ENCODE data around the gene UQCC5. TPM values are rescaled to one million over a fixed set of nuclear protein-coding genes. Genes with fewer than 3 reads are reported as not detected.

The UQCC5 gene
- total RNA-seq, 4 donors from 2014 or later: 1.7 to 7.7 (median 4.1) TPM

GRCh38 chr3:52509753-52510328 lies 26.6 kb upstream of the UQCC5 start:
- Histone ChIP-seq H3K27ac (no peak overlapping the region), H3K27me3 (no peaks in the 10 kb centered on the region), H3K36me3 (no peaks in the 10 kb centered on the region), H3K9me3 (no peaks in the 10 kb centered on the region), H3K4me3 (no peak overlapping the region), H3K4me1 (no peaks in the 10 kb centered on the region)
- DNase-seq: no peak
- no peak for TF ChIP-seq POLR2A (IDR thresholded peaks at IDR 0.05)
- TF ChIP-seq CTCF (IDR thresholded peaks at IDR 0.05): no peak

DNA sequence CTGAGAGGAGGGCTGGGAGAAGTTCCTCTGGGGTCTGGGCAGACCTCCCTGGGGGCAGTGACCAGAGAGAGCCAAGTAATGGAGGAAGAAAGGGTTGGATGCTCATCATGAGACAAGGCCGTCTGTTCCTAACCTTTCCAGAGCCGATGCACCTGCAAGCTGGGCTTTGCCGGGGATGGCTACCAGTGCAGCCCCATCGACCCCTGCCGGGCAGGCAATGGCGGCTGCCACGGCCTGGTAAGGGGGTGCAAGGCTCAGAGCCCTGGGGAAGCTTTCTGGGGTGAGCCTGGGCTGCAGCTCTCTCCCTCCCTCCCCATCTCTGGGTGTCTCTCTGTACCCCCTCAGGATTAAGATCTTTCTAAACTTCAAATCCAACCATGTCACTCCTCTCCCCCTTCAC lies 24.9 kb upstream of the UQCC5 start:
- Histone ChIP-seq H3K36me3 (no peaks in the 10 kb centered on the region), H3K27ac (no peak overlapping the region), H3K4me1 (no peaks in the 10 kb centered on the region), H3K4me3 (no peak overlapping the region), H3K9me3 (no peaks in the 10 kb centered on the region), H3K27me3 (no peaks in the 10 kb centered on the region)
- no peak for DNase-seq
- TF ChIP-seq CTCF (IDR thresholded peaks at IDR 0.05): no peak
- no peak for TF ChIP-seq POLR2A (IDR thresholded peaks at IDR 0.05)

DNA sequence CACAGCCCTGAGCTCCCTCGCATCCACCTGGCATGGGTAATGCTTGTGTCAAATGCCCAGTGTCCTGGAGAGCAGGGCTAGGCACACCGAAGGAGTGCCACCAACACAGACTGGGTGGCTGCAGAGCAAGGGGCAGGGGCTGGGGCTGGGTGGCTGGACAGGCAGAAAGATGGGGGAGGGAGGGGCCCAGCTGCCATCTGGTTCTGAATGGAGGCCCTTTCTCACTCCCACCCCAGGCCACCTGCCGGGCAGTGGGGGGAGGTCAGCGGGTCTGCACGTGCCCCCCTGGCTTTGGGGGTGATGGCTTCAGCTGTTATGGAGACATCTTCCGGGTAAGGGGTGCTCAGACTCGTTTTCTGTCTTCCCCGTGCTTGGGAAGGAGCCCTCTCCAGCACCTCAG lies 24.3 kb upstream of the UQCC5 start:
- H3K36me3 ChIP-seq: no peaks in the 10 kb centered on the region
- no peaks in the 10 kb centered on the region for H3K27me3 ChIP-seq
- no peak overlapping the region for H3K4me3 ChIP-seq
- no peaks in the 10 kb centered on the region for H3K4me1 ChIP-seq
- no peak overlapping the region for H3K27ac ChIP-seq
- TF ChIP-seq POLR2A (IDR thresholded peaks at IDR 0.05) (no peak), CTCF (IDR thresholded peaks at IDR 0.05) (no peak)
- H3K9me3 ChIP-seq: no peaks in the 10 kb centered on the region
- DNase-seq: no peak

DNA sequence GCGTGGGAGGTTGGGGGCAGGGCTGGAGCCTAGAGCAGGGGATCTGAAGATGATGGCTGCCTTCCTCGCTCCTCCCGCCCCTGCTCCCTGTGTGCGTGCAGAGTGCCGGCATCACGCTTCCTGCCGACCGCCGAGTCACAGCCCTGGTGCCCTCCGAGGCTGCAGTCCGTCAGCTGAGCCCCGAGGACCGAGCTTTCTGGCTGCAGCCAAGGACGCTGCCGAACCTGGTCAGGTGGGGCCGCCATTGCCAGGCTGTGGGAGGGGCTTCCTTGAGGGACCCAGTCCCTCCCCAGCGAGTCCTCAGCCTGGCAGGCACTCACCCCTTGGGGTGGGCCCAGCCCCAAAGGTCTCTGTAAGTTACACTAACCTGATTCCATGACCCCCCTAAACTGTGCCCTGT lies 23.7 kb upstream of the UQCC5 start:
- Histone ChIP-seq H3K27ac (no peak overlapping the region), H3K27me3 (no peaks in the 10 kb centered on the region), H3K36me3 (no peaks in the 10 kb centered on the region), H3K4me3 (no peak overlapping the region), H3K9me3 (no peaks in the 10 kb centered on the region), H3K4me1 (no peaks in the 10 kb centered on the region)
- TF ChIP-seq POLR2A (IDR thresholded peaks at IDR 0.05) (no peak), CTCF (IDR thresholded peaks at IDR 0.05) (no peak)
- no peak for DNase-seq

GRCh38 chr3:52513281-52513680 lies 23.1 kb upstream of the UQCC5 start:
- Histone ChIP-seq H3K27ac (no peak overlapping the region), H3K4me1 (no peaks in the 10 kb centered on the region), H3K9me3 (no peaks in the 10 kb centered on the region), H3K36me3 (no peaks in the 10 kb centered on the region), H3K4me3 (no peak overlapping the region), H3K27me3 (no peaks in the 10 kb centered on the region)
- TF ChIP-seq POLR2A (IDR thresholded peaks at IDR 0.05): no peak
- no peak for TF ChIP-seq CTCF (IDR thresholded peaks at IDR 0.05)
- DNase-seq: no peak

GRCh38 chr3:52514576-52514975 lies 21.8 kb upstream of the UQCC5 start:
- no peak overlapping the region for H3K27ac ChIP-seq
- H3K4me3 ChIP-seq: no peak overlapping the region
- no peak for DNase-seq
- H3K4me1 ChIP-seq: no peaks in the 10 kb centered on the region
- TF ChIP-seq POLR2A (IDR thresholded peaks at IDR 0.05) (no peak), CTCF (IDR thresholded peaks at IDR 0.05) (no peak)
- no peaks in the 10 kb centered on the region for H3K27me3 ChIP-seq
- no peaks in the 10 kb centered on the region for H3K36me3 ChIP-seq
- H3K9me3 ChIP-seq: no peaks in the 10 kb centered on the region

Measured in Peyer's patch (tissue), 4 donors.